H1 (cell line): Measurements from ENCODE around the gene DPM2. TPM values are rescaled to one million over a fixed set of nuclear protein-coding genes. Genes with fewer than 3 reads are reported as not detected.

Source experiments
- CTCF ChIA-PET: fragments of 300-600 bp; sonication (Branson Sonifier 250); formaldehyde crosslinking; loops from one replicate; lab custom pipeline; 2021; ENCODE audit not compliant: partially characterized antibody; lab: Charles Lee
- POLR2A ChIA-PET: fragments of 300-600 bp; sonication (Branson Sonifier 250); formaldehyde crosslinking; loops from one replicate; lab custom pipeline; 2021; ENCODE audit warnings: inconsistent platforms; ENCODE audit not compliant: partially characterized antibody; lab: Charles Lee
- DNase-seq, 2 experiments: peaks; one replicate each; pipeline versions ENCODE4 v3.0.0 to v3.0.0-alpha.2; 2010 to 2022; ENCODE audit warnings: low spot score in 2 of 2, low read depth in 1 of 2, mixed read lengths in 1 of 2
- FAIRE-seq: peaks from 2 replicates; lab custom pipeline; 2011; peaks lifted over from hg19 to GRCh38; lab: Jason Lieb, UNC
- H2AFZ ChIP-seq: 2 replicates; pipeline ENCODE4 v1.8.1; 2012; ENCODE audit warnings: low read length, inconsistent platforms
- H2AK5ac ChIP-seq: 2 replicates; pipeline ENCODE4 v1.6.1; 2013; ENCODE audit warnings: low read depth, low read length
- H2BK120ac ChIP-seq: replicated peaks from 2 replicates; pipeline ENCODE3; 2013; ENCODE audit warnings: low read depth, low read length, inconsistent platforms
- H2BK12ac ChIP-seq: 2 replicates; pipeline ENCODE4 v1.6.1; 2013; ENCODE audit warnings: low read depth, low read length
- H2BK15ac ChIP-seq: 2 replicates; pipeline ENCODE4 v1.6.1; 2013; ENCODE audit warnings: low read length
- H2BK20ac ChIP-seq: 2 replicates; pipeline ENCODE4 v1.6.1; 2013; ENCODE audit warnings: low read length
- H2BK5ac ChIP-seq: 2 replicates; pipeline ENCODE4 v1.6.1; 2013; ENCODE audit warnings: low read depth, low read length
- H3K14ac ChIP-seq: 2 replicates; pipeline ENCODE4 v1.6.1; 2013; ENCODE audit warnings: inconsistent platforms; ENCODE audit not compliant: insufficient read length
- H3K18ac ChIP-seq: 2 replicates; pipeline ENCODE4 v1.6.1; 2013; ENCODE audit warnings: low read length; ENCODE audit errors: extremely low read depth
- H3K23ac ChIP-seq: 2 replicates; pipeline ENCODE4 v1.6.1; 2013; ENCODE audit warnings: inconsistent platforms; ENCODE audit not compliant: insufficient read length
- H3K23me2 ChIP-seq: 2 replicates; pipeline ENCODE4 v1.6.1; 2013; ENCODE audit warnings: low read depth, low read length
- H3K27ac ChIP-seq: 2 replicates; pipeline ENCODE4 v1.6.1; 2011; ENCODE audit warnings: low read depth, low read length, inconsistent platforms
- H3K27me3 ChIP-seq, 4 experiments: replicated peaks in 1 of 4; 1 replicate in 1 of 4; 2 replicates in 3 of 4; pipeline versions ENCODE4 v1.6.1 to v1.8.1; 2011 to 2013; ENCODE audit warnings: low read length in 3 of 4, mild to moderate bottlenecking in 3 of 4, inconsistent platforms in 2 of 4, mixed read lengths in 2 of 4, moderate library complexity in 1 of 4; ENCODE audit not compliant: control insufficient read depth in 3 of 4, insufficient read depth in 3 of 4; ENCODE audit errors: extremely low read depth in 1 of 4
- H3K36me3 ChIP-seq, 4 experiments: 2 replicates each; pipeline versions ENCODE4 v1.6.1 to v1.8.1; 2011 to 2013; ENCODE audit warnings: mild to moderate bottlenecking in 4 of 4, low read length in 3 of 4, moderate library complexity in 2 of 4, control low read depth in 1 of 4, inconsistent platforms in 1 of 4; ENCODE audit not compliant: insufficient read depth in 4 of 4, control insufficient read depth in 2 of 4
- H3K4ac ChIP-seq: replicated peaks from 2 replicates; pipeline ENCODE3; 2013; ENCODE audit warnings: low read length, low read depth, mixed read lengths, inconsistent platforms; ENCODE audit not compliant: insufficient read length
- H3K4me1 ChIP-seq, 4 experiments: replicated peaks in 1 of 4; 1 replicate in 1 of 4; 2 replicates in 3 of 4; pipeline versions ENCODE4 v1.6.1 to v1.8.1; 2011 to 2013; ENCODE audit warnings: low read length in 3 of 4, inconsistent platforms in 2 of 4, mixed read lengths in 1 of 4; ENCODE audit not compliant: insufficient read depth in 4 of 4, control insufficient read depth in 3 of 4
- H3K4me2 ChIP-seq, 2 experiments: 2 replicates each; pipeline versions ENCODE4 v1.6.1 to v1.8.1; 2011 to 2013; ENCODE audit warnings: low read depth in 2 of 2, low read length in 2 of 2, control low read depth in 1 of 2, inconsistent platforms in 1 of 2, mild to moderate bottlenecking in 1 of 2; ENCODE audit not compliant: insufficient read depth in 1 of 2
- H3K4me3 ChIP-seq, 4 experiments: fragments of 200-600, 300-600 bp in 1 of 4; sonication (generic), shearing (Covaris generic), sonication (Bioruptor Twin) in 1 of 4; 2 replicates each; pipeline versions ENCODE4 v1.5.1 to v1.8.1; 2011 to 2016; ENCODE audit warnings: low read length in 4 of 4, low read depth in 3 of 4, control low read depth in 2 of 4, inconsistent platforms in 2 of 4, mild to moderate bottlenecking in 2 of 4, mixed read lengths in 1 of 4, moderate library complexity in 1 of 4; ENCODE audit not compliant: insufficient read depth in 2 of 4; ENCODE audit errors: extremely low read depth in 1 of 4
- H3K56ac ChIP-seq: replicated peaks from 2 replicates; pipeline ENCODE3; 2013; ENCODE audit warnings: low read depth, mild to moderate bottlenecking, mixed read lengths, low read length, inconsistent platforms; ENCODE audit not compliant: insufficient read length
- H3K79me1 ChIP-seq: 2 replicates; pipeline ENCODE4 v1.6.1; 2013; ENCODE audit warnings: low read depth, low read length, control low read depth
- H3K79me2 ChIP-seq, 2 experiments: 2 replicates each; pipeline versions ENCODE4 v1.6.1 to v1.8.1; 2012 to 2013; ENCODE audit warnings: low read length in 2 of 2, mild to moderate bottlenecking in 2 of 2, inconsistent platforms in 1 of 2; ENCODE audit not compliant: insufficient read depth in 2 of 2, control insufficient read depth in 1 of 2
- H3K9ac ChIP-seq, 4 experiments: replicated peaks in 1 of 4; 1 replicate in 1 of 4; 2 replicates in 3 of 4; pipeline versions ENCODE4 v1.6.1 to v1.8.1; 2011 to 2013; ENCODE audit warnings: low read depth in 3 of 4, low read length in 3 of 4, control low read depth in 2 of 4, mild to moderate bottlenecking in 2 of 4, moderate library complexity in 2 of 4, inconsistent platforms in 1 of 4; ENCODE audit errors: extremely low read depth in 1 of 4
- H3K9me3 ChIP-seq, 2 experiments: 2 replicates each; pipeline versions ENCODE4 v1.6.1 to v1.8.1; 2012 to 2013; ENCODE audit warnings: mild to moderate bottlenecking in 2 of 2, moderate library complexity in 2 of 2, control low read depth in 1 of 2, inconsistent platforms in 1 of 2, low read depth in 1 of 2, low read length in 1 of 2, mixed read lengths in 1 of 2; ENCODE audit not compliant: insufficient read depth in 2 of 2
- H4K20me1 ChIP-seq, 2 experiments: replicated peaks in 1 of 2; 2 replicates each; pipeline versions ENCODE3 to v1.8.1; 2011 to 2013; ENCODE audit warnings: inconsistent platforms in 2 of 2, low read length in 2 of 2, mild to moderate bottlenecking in 1 of 2; ENCODE audit not compliant: insufficient read depth in 2 of 2, control insufficient read depth in 1 of 2
- H4K5ac ChIP-seq: 2 replicates; pipeline ENCODE4 v1.6.1; 2013; ENCODE audit warnings: low read length, low read depth, mixed read lengths, inconsistent platforms; ENCODE audit not compliant: insufficient read length
- H4K8ac ChIP-seq: 2 replicates; pipeline ENCODE4 v1.8.0; 2013; ENCODE audit warnings: mild to moderate bottlenecking, moderate library complexity, low read length, inconsistent platforms; ENCODE audit not compliant: insufficient read depth; ENCODE audit errors: extremely low read depth
- H4K91ac ChIP-seq: replicated peaks from 2 replicates; pipeline ENCODE3; 2013; ENCODE audit warnings: low read length, mixed read lengths, inconsistent platforms; ENCODE audit not compliant: insufficient read length
- CEBPB ChIP-seq: IDR thresholded peaks from 2 replicates; pipeline ENCODE4 v1.6.1; 2012; ENCODE audit warnings: low read depth, low read length
- CTCF ChIP-seq, 3 experiments: IDR thresholded peaks; 1 replicate in 2 of 3; 2 replicates in 1 of 3; pipeline versions ENCODE4 v1.5.1 to v1.6.1; 2011; ENCODE audit warnings: low read length in 3 of 3, mild to moderate bottlenecking in 3 of 3, inconsistent platforms in 2 of 3, low read depth in 1 of 3, moderate library complexity in 1 of 3; ENCODE audit not compliant: insufficient read depth in 1 of 3; ENCODE audit errors: control extremely low read depth in 1 of 3
- KDM4A ChIP-seq: IDR thresholded peaks from one replicate; pipeline ENCODE4 v1.7.1; 2012; ENCODE audit warnings: low read depth, mild to moderate bottlenecking, moderate library complexity, low read length, inconsistent platforms; ENCODE audit not compliant: severe bottlenecking
- MAFK ChIP-seq: IDR thresholded peaks from 2 replicates; pipeline ENCODE4 v1.6.1; 2012; ENCODE audit warnings: low read depth, mild to moderate bottlenecking, improper control_type of control experiment, low read length
- MAX ChIP-seq: IDR thresholded peaks from 2 replicates; pipeline ENCODE4 v1.6.1; 2012; ENCODE audit warnings: inconsistent platforms
- POLR2A ChIP-seq, 2 experiments: IDR thresholded peaks; 1 replicate in 1 of 2; 2 replicates in 1 of 2; pipeline ENCODE4 v1.6.1; 2011; ENCODE audit warnings: low read depth in 2 of 2, low read length in 2 of 2, mild to moderate bottlenecking in 2 of 2; ENCODE audit errors: control extremely low read depth in 1 of 2
- SAP30 ChIP-seq: fragments of 300-600 bp; sonication (generic); IDR thresholded peaks from 2 replicates; pipeline ENCODE4 v1.7.1; 2012; ENCODE audit warnings: low read length, moderate library complexity, mild to moderate bottlenecking, inconsistent platforms; ENCODE audit not compliant: insufficient read depth, insufficient replicate concordance
- TAF1 ChIP-seq: IDR thresholded peaks from 2 replicates; pipeline ENCODE4 v1.6.1; 2011; ENCODE audit warnings: mild to moderate bottlenecking, low read depth, low read length
- TAF7 ChIP-seq: optimal IDR thresholded peaks from 2 replicates; pipeline ENCODE3; 2011; ENCODE audit warnings: low read depth, mild to moderate bottlenecking, inconsistent platforms, low read length, moderate library complexity, borderline replicate concordance
- WGBS, 2 experiments: shearing (Covaris generic) in 1 of 2; methylation state at CpG; one replicate each; pipeline versions ENCODE4 v1.1.6 to v1.1.7; 2013 to 2015; ENCODE audit warnings: low lambda C conversion rate in 2 of 2, mixed read lengths in 2 of 2, inconsistent platforms in 1 of 2, low coverage in 1 of 2, missing lambda C conversion rate in 1 of 2; ENCODE audit not compliant: insufficient replicate concordance in 2 of 2, insufficient coverage in 1 of 2, insufficient read length in 1 of 2; ENCODE audit errors: extremely low coverage in 1 of 2, missing lambda C conversion rate in 1 of 2; 5-methylcytosine and 5-hydroxymethylcytosine counted together
- polyA plus RNA-seq, 7 experiments: library from polyadenylated mRNA; depleted of rRNA in 3 of 7; stranded (reverse) in 5 of 7; unstranded in 2 of 7; fragments of >200 nt in 5 of 7; fragments of 200-250 nt in 2 of 7; gene quantifications; 1 replicate in 5 of 7; 2 replicates in 1 of 7; 4 replicates in 1 of 7; pipeline versions ENCODE4 v1.2.1 to v1.2.3, GENCODE V29; 2011 to 2013; ENCODE audit warnings: missing spikeins in 2 of 7, mixed read lengths in 2 of 7
- total RNA-seq: library from RNA; stranded (reverse); fragmentation: NEBNext Ultra II Directional; extraction: Animal tissue kit (Norgen Biotek cat#: 25700); gene quantifications from 2 replicates; pipeline ENCODE4 v1.2.1, GENCODE V29; 2021

DPM2 gene
- total and polyA plus RNA-seq, 2 of the 8 experiments (the other 6 are each of a cell fraction or from before 2014, with no cell fraction given) = 45.4 to 95.4 TPM

- Histone ChIP-seq H3K79me1 (no peaks in the 10 kb centered on the region), H2BK5ac (no peak overlapping the region), H3K4me1 (peaks cover 0 to 19% (median 11%) of the 10 kb centered on the region in 4 experiments; a peak in 6 of 7 replicates), H4K5ac (no peak overlapping the region), H2AFZ (no peak overlapping the region), H3K4me3 (no peak overlapping the region), H3K27me3 (no peaks in the 10 kb centered on the region), H3K27ac (no peak overlapping the region), H2BK20ac (no peak overlapping the region), H3K14ac (no peak overlapping the region), H3K56ac (no peak overlapping the region), H2AK5ac (no peak overlapping the region), H3K23ac (no peak overlapping the region), H3K4me2 (no peak overlapping the region), H4K91ac (no peak overlapping the region), H3K4ac (no peak overlapping the region), H3K9me3 (no peaks in the 10 kb centered on the region), H3K18ac (no peak overlapping the region), H2BK15ac (no peak overlapping the region), H4K20me1 (peaks cover 4 to 18% of the 10 kb centered on the region in 2 experiments), H3K36me3 (peaks cover 7 to 16% (median 13%) of the 10 kb centered on the region in 4 experiments), H4K8ac (no peak overlapping the region), H3K9ac (no peak overlapping the region; a peak in 1 of 7 replicates), H3K79me2 (0 out of 4 replicates have a peak, but pooled peaks cover 0 to under 1% of the 10 kb centered on the region in 2 experiments), H2BK12ac (no peak overlapping the region), H2BK120ac (no peak overlapping the region), H3K23me2 (peaks cover 7% of the 10 kb centered on the region; the same call in 1 of the 2 replicates)
- DNase-seq = peak in 1 of 2 experiments; percentile 83
- ChIA-PET CTCF (interaction anchor here (0.6 to 35.5 kb wide), 44 partner anchors 11 to 487 kb away, joined by 3 to 825 read pairs (median 5); partner anchors contain the start of genes EEIG1, ENG, NAIF1 and PIP5KL1), POLR2A (interaction anchor here (0.6 to 1.8 kb wide), 8 partner anchors 9 to 130 kb away, joined by 3 to 7 read pairs (median 4); partner anchors contain the start of gene EEIG1)
- 69% methylated on average over 18 of the region's 18 CpGs; no CpG with 5 or more reads in 1 of the 2 experiments for WGBS, 2 experiments
- FAIRE-seq = no peak
- TF ChIP-seq KDM4A = no peak
- TF ChIP-seq CTCF (IDR thresholded peaks at IDR 0.05; ENCODE audit: control extremely low read depth in 1 of 3, insufficient read depth in 1 of 3, low read depth in 1 of 3, low read length in 3 of 3) = peak in 2 of 3 experiments; percentile 90 to 96; a peak in 3 of 4 replicates
- peak; percentile 29 for TF ChIP-seq TAF7
- TF ChIP-seq CEBPB = no peak
- no peak for TF ChIP-seq SAP30
- no peak for TF ChIP-seq POLR2A (IDR thresholded peaks at IDR 0.05; ENCODE audit: control extremely low read depth in 1 of 2, low read depth in 2 of 2, low read length in 2 of 2)
- no peak for TF ChIP-seq TAF1
- TF ChIP-seq MAX = peak; percentile 65
- TF ChIP-seq MAFK = no peak
These were observed 4.8 kb upstream of the DPM2 start for GRCh38 chr9:127942216-127943010.
